Brain microvascular endothelial cell (primary cell): ENCODE measurements around the gene SH3GL2.
A peak's percentile ranks its signal among the peaks of the same experiment; 100 is the strongest.

Experiments
- DNase-seq: peaks from one replicate; pipeline ENCODE4 v3.0.0-alpha.2; 2020
- H3K27ac ChIP-seq: fragments of 250-450 bp; sonication (Bioruptor Pico); 2 replicates; pipeline ENCODE4 v1.5.1; 2020; ENCODE audit warnings: mild to moderate bottlenecking, moderate library complexity
- H3K27me3 ChIP-seq: fragments of 250-450 bp; sonication (Bioruptor Pico); replicated peaks from 2 replicates; pipeline ENCODE4 v1.5.1; 2020; ENCODE audit warnings: mild to moderate bottlenecking
- H3K36me3 ChIP-seq: fragments of 250-450 bp; sonication (Bioruptor Pico); replicated peaks from 2 replicates; pipeline ENCODE4 v1.5.1; 2020; ENCODE audit warnings: mild to moderate bottlenecking
- H3K4me3 ChIP-seq: 2 replicates; pipeline ENCODE4 v1.5.1; 2011; ENCODE audit warnings: low read depth, mild to moderate bottlenecking, control low read depth, low read length, moderate library complexity
- CTCF ChIP-seq: IDR thresholded peaks from 2 replicates; pipeline ENCODE4 v1.5.1; 2011; ENCODE audit warnings: low read depth, mild to moderate bottlenecking, moderate library complexity, low read length, control low read depth, inconsistent platforms; ENCODE audit errors: missing control alignments
- in situ Hi-C: cut with HindIII; loops from 2 replicates; pipeline ENCODE4 v1.10.0; 2017; ENCODE audit warnings: low sequenced_read_pairs, low pct_ligation_motif_present

SH3GL2 gene

GRCh38 chr9:17813798-17814197 is 234.9 kb downstream of the SH3GL2 start:
- in situ Hi-C loops, result no loop called here
- no peak overlapping the region for H3K4me3 ChIP-seq
- no peaks in the 10 kb centered on the region for H3K27me3 ChIP-seq
- no peak for TF ChIP-seq CTCF
- H3K36me3 ChIP-seq, result no peaks in the 10 kb centered on the region
- no peak for DNase-seq
- H3K27ac ChIP-seq, result no peak overlapping the region

GRCh38 chr9:17816431-17817027 is 237.7 kb downstream of the SH3GL2 start:
- DNase-seq, result no peak
- TF ChIP-seq CTCF, result no peak
- Histone ChIP-seq H3K36me3 (no peaks in the 10 kb centered on the region), H3K27me3 (no peaks in the 10 kb centered on the region), H3K4me3 (no peak overlapping the region), H3K27ac (no peak overlapping the region)
- in situ Hi-C loops, result no loop called here

- in situ Hi-C loops, result no loop called here
- peak; percentile 9 for DNase-seq
- Histone ChIP-seq H3K27me3 (no peaks in the 10 kb centered on the region), H3K27ac (no peak overlapping the region), H3K36me3 (no peaks in the 10 kb centered on the region), H3K4me3 (no peak overlapping the region)
- no peak for TF ChIP-seq CTCF
These were observed 245.3 kb downstream of the SH3GL2 start for GRCh38 chr9:17824191-17824590.

GRCh38 chr9:17824616-17825264 is 245.9 kb downstream of the SH3GL2 start:
- no peak for DNase-seq
- H3K27me3 ChIP-seq, result no peaks in the 10 kb centered on the region
- in situ Hi-C loops, result no loop called here
- no peaks in the 10 kb centered on the region for H3K36me3 ChIP-seq
- no peak overlapping the region for H3K4me3 ChIP-seq
- H3K27ac ChIP-seq, result no peak overlapping the region
- no peak for TF ChIP-seq CTCF

GRCh38 chr9:17825265-17825659 is 246.4 kb downstream of the SH3GL2 start:
- no peak overlapping the region for H3K4me3 ChIP-seq
- no peak for TF ChIP-seq CTCF
- no peaks in the 10 kb centered on the region for H3K27me3 ChIP-seq
- DNase-seq, result no peak
- no peaks in the 10 kb centered on the region for H3K36me3 ChIP-seq
- in situ Hi-C loops, result no loop called here
- H3K27ac ChIP-seq, result no peak overlapping the region

- in situ Hi-C loops, result no loop called here
- TF ChIP-seq CTCF, result no peak
- Histone ChIP-seq H3K27ac (no peak overlapping the region), H3K36me3 (no peaks in the 10 kb centered on the region), H3K27me3 (no peaks in the 10 kb centered on the region), H3K4me3 (no peak overlapping the region)
- no peak for DNase-seq
These were observed 250.2 kb downstream of the SH3GL2 start for GRCh38 chr9:17829064-17829463.
